ENCODE data around the gene PDCD6IP.

- TF ChIP-seq, protein P1, sequence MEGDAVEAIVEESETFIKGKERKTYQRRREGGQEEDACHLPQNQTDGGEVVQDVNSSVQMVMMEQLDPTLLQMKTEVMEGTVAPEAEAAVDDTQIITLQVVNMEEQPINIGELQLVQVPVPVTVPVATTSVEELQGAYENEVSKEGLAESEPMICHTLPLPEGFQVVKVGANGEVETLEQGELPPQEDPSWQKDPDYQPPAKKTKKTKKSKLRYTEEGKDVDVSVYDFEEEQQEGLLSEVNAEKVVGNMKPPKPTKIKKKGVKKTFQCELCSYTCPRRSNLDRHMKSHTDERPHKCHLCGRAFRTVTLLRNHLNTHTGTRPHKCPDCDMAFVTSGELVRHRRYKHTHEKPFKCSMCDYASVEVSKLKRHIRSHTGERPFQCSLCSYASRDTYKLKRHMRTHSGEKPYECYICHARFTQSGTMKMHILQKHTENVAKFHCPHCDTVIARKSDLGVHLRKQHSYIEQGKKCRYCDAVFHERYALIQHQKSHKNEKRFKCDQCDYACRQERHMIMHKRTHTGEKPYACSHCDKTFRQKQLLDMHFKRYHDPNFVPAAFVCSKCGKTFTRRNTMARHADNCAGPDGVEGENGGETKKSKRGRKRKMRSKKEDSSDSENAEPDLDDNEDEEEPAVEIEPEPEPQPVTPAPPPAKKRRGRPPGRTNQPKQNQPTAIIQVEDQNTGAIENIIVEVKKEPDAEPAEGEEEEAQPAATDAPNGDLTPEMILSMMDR (IDR thresholded peaks at IDR 0.05) = no peak
- TF ChIP-seq POLR2A (IDR thresholded peaks at IDR 0.05) = no peak
- TF ChIP-seq POLR2AphosphoS5 (IDR thresholded peaks at IDR 0.05) = no peak
These were observed 119.8 kb downstream of the PDCD6IP start for GRCh38 chr3:33918126-33918756.

Data from breast epithelium (tissue), 3 donors.